Aorta (tissue), 5 donors: ENCODE results near the gene MTFMT. TPM values are rescaled to one million over a fixed set of nuclear protein-coding genes. Genes with fewer than 3 reads are reported as not detected.

Experiments used
- ATAC-seq: fragments of 200-7000 bp; cut with Tn5 transposase; one replicate; pipeline ENCODE4 v1.9.1; 2022; ENCODE audit warnings: moderate library complexity; ENCODE audit not compliant: low FRiP score
- DNase-seq, 2 donors: peaks; one replicate each; pipeline ENCODE4 v3.0.0-alpha.2; 2020
- H3K27ac ChIP-seq, 2 donors: one replicate each; pipeline ENCODE4 v1.5.1; 2013; ENCODE audit warnings: low read length in 2 of 2, mild to moderate bottlenecking in 2 of 2, moderate library complexity in 2 of 2, control low read depth in 1 of 2, inconsistent platforms in 1 of 2, low read depth in 1 of 2
- H3K27me3 ChIP-seq, 2 donors: one replicate each; pipeline ENCODE4 v1.6.1; 2013; ENCODE audit warnings: control low read depth in 1 of 2, low read length in 1 of 2, mild to moderate bottlenecking in 1 of 2, moderate library complexity in 1 of 2; ENCODE audit not compliant: insufficient read depth in 2 of 2, control insufficient read depth in 1 of 2
- H3K36me3 ChIP-seq, 2 donors: one replicate each; pipeline ENCODE4 v1.6.1; 2013; ENCODE audit warnings: control low read depth in 1 of 2, low read length in 1 of 2, mild to moderate bottlenecking in 1 of 2; ENCODE audit not compliant: insufficient read depth in 2 of 2, control insufficient read depth in 1 of 2
- H3K4me1 ChIP-seq, 2 donors: one replicate each; pipeline ENCODE4 v1.6.1; 2013; ENCODE audit warnings: low read length in 2 of 2, control low read depth in 1 of 2, mild to moderate bottlenecking in 1 of 2, moderate library complexity in 1 of 2; ENCODE audit not compliant: insufficient read depth in 2 of 2, control insufficient read depth in 1 of 2
- H3K4me3 ChIP-seq, 2 donors: one replicate each; pipeline ENCODE4 v1.5.1; 2013; ENCODE audit warnings: low read length in 2 of 2, control low read depth in 1 of 2, mild to moderate bottlenecking in 1 of 2
- H3K9me3 ChIP-seq: one replicate; pipeline ENCODE4 v1.6.1; 2013; ENCODE audit warnings: mild to moderate bottlenecking, low read length; ENCODE audit not compliant: control insufficient read depth
- WGBS, 2 donors: extraction: QIAGEN DNeasy Blood & Tissue Kit; methylation state at CpG; one replicate each; pipeline ENCODE4 v1.1.7; 2013; 5-methylcytosine and 5-hydroxymethylcytosine counted together
- intact Hi-C, 2 donors: fragments of 100-400 bp; cut with DNase I; formaldehyde crosslinking; loops; one replicate each; pipeline versions ENCODE4 v1.14.2 to v1.15.0; 2022
- polyA plus RNA-seq, 2 donors: library from polyadenylated mRNA; stranded (reverse); fragments of 200-250 nt; gene quantifications; one replicate each; pipeline ENCODE4 v1.2.3, GENCODE V29; 2013
- total RNA-seq, 2 donors: library from RNA; stranded (reverse); fragmentation: NEBNext Ultra II Directional; extraction: Animal tissue kit (Norgen Biotek cat#: 25700); gene quantifications; one replicate each; pipeline ENCODE4 v1.2.1, GENCODE V29; 2021
- donor health status: healthy with polysubstance abuse.
- donor health status: Bipolar disorder and iron deficiency.
- donor health status: DM: no; HTN: no; CAD: no.
- donor health status: DM: no; HTN: no; CAD: no.
- donor health status: DM: yes; HTN: yes; CAD: no.

The MTFMT gene
- total and polyA plus RNA-seq, 4 donors = 6.1 to 15.2 (median 11.1) TPM

- Histone ChIP-seq H3K9me3 (no peaks in the 10 kb centered on the region), H3K4me1 (peaks cover 2 to 11% of the 10 kb centered on the region in 2 donors), H3K36me3 (no peaks in the 10 kb centered on the region), H3K4me3 (peak overlapping the region; percentile 90 to 91), H3K27me3 (no peaks in the 10 kb centered on the region), H3K27ac (peak overlapping the region in 1 of 2 donors; percentile 88)
- intact Hi-C loops = loop anchor here (2.0 kb wide), 2 partner anchors 19 to 23 kb away; no protein-coding TSS in a partner anchor
- WGBS, 2 donors = 7 to 10% methylated on average over 3 of the region's 3 CpGs
- DNase-seq (peak in 1 of 2 donors; percentile 19), ATAC-seq (no peak)
Measured at GRCh38 chr15:65066001-65066634, 36.7 kb upstream of the MTFMT start.

- Histone ChIP-seq H3K9me3 (no peaks in the 10 kb centered on the region), H3K36me3 (peaks cover 0 to 3% of the 10 kb centered on the region in 2 donors), H3K27me3 (no peaks in the 10 kb centered on the region), H3K4me3 (no peak overlapping the region), H3K4me1 (peaks cover 2 to 11% of the 10 kb centered on the region in 2 donors), H3K27ac (peak overlapping the region; percentile 46 to 87)
- WGBS, 2 donors = 14 to 20% methylated on average over 5 of the region's 5 CpGs
- intact Hi-C loops = no loop called here
- ATAC-seq (no peak), DNase-seq (peak in 1 of 2 donors; percentile 21)
Measured at GRCh38 chr15:65062726-65063125, 33.3 kb upstream of the MTFMT start.

- no peaks in the 10 kb centered on the region for H3K27me3 ChIP-seq
- ATAC-seq = no peak
- H3K4me1 ChIP-seq = peaks cover 2 to 11% of the 10 kb centered on the region in 2 donors
- WGBS, 2 donors = 64 to 71% methylated on average over 5 of the region's 5 CpGs
- peak overlapping the region; percentile 46 to 87 for H3K27ac ChIP-seq
- H3K4me3 ChIP-seq = no peak overlapping the region
- peaks cover 0 to 4% of the 10 kb centered on the region in 2 donors for H3K36me3 ChIP-seq
- H3K9me3 ChIP-seq = no peaks in the 10 kb centered on the region
- DNase-seq = peak in 1 of 2 donors; percentile 57
- intact Hi-C loops = no loop called here
Measured at GRCh38 chr15:65062061-65062460, 32.6 kb upstream of the MTFMT start.

- H3K9me3 ChIP-seq = no peaks in the 10 kb centered on the region
- no peaks in the 10 kb centered on the region for H3K27me3 ChIP-seq
- peaks cover 0 to 6% of the 10 kb centered on the region in 2 donors for H3K36me3 ChIP-seq
- 43 to 51% methylated on average over 6 of the region's 6 CpGs for WGBS, 2 donors
- peaks cover 2 to 11% of the 10 kb centered on the region in 2 donors for H3K4me1 ChIP-seq
- H3K27ac ChIP-seq = peak overlapping the region; percentile 43 to 84
- intact Hi-C loops = no loop called here
- H3K4me3 ChIP-seq = no peak overlapping the region
- DNase-seq (peak; percentile 77 to 90), ATAC-seq (peak; percentile 46)
Measured at GRCh38 chr15:65060641-65061397, 31.4 kb upstream of the MTFMT start.

- no peak overlapping the region for H3K4me3 ChIP-seq
- WGBS, 2 donors = 24 to 30% methylated on average over 4 of the region's 4 CpGs
- peaks cover 0 to 6% of the 10 kb centered on the region in 2 donors for H3K36me3 ChIP-seq
- no peaks in the 10 kb centered on the region for H3K27me3 ChIP-seq
- ATAC-seq (peak; percentile 20), DNase-seq (peak in 1 of 2 donors; percentile 28)
- no peaks in the 10 kb centered on the region for H3K9me3 ChIP-seq
- H3K4me1 ChIP-seq = peaks cover 0 to 9% of the 10 kb centered on the region in 2 donors
- intact Hi-C loops = loop anchor here in 1 of 2 donors (5.0 kb wide), 1 partner anchor 32 kb away; no protein-coding TSS in a partner anchor
- H3K27ac ChIP-seq = peak overlapping the region; percentile 43 to 84
Measured at GRCh38 chr15:65059931-65060596, 30.6 kb upstream of the MTFMT start.

- peak in 1 of 2 donors; percentile 45 for DNase-seq
- peak overlapping the region; percentile 43 to 61 for H3K27ac ChIP-seq
- H3K4me1 ChIP-seq = peaks cover 0 to 6% of the 10 kb centered on the region in 2 donors
- no peak overlapping the region for H3K4me3 ChIP-seq
- no peaks in the 10 kb centered on the region for H3K9me3 ChIP-seq
- H3K36me3 ChIP-seq = peaks cover 0 to 7% of the 10 kb centered on the region in 2 donors
- intact Hi-C loops = loop anchor here in 1 of 2 donors (5.0 kb wide), 1 partner anchor 33 kb away; no protein-coding TSS in a partner anchor
- no peaks in the 10 kb centered on the region for H3K27me3 ChIP-seq
- ATAC-seq = no peak
- WGBS, 2 donors = 73 to 85% methylated on average over 3 of the region's 3 CpGs
Measured at GRCh38 chr15:65059369-65059750, 29.9 kb upstream of the MTFMT start.

GRCh38 chr15:65058394-65059368, 29.2 kb upstream of the MTFMT start:
- peaks cover 0 to 7% of the 10 kb centered on the region in 2 donors for H3K36me3 ChIP-seq

More at GRCh38 chr15:65058394-65059368, 29.2 kb upstream of the MTFMT start:
- H3K4me1 ChIP-seq = peaks cover 0 to 6% of the 10 kb centered on the region in 2 donors
- DNase-seq (peak; percentile 15 to 21), ATAC-seq (no peak)
- intact Hi-C loops = loop anchor here in 1 of 2 donors (5.0 kb wide), 1 partner anchor 34 kb away; no protein-coding TSS in a partner anchor
- no peak overlapping the region for H3K4me3 ChIP-seq
- H3K27ac ChIP-seq = peak overlapping the region; percentile 43 to 61
- no peaks in the 10 kb centered on the region for H3K9me3 ChIP-seq
- H3K27me3 ChIP-seq = no peaks in the 10 kb centered on the region
- WGBS, 2 donors = 71 to 76% methylated on average over 16 of the region's 16 CpGs
